IPS-15b (cell line): ENCODE data around the gene TMF1.

Source experiments
- H3K27me3 ChIP-seq: one replicate; pipeline ENCODE4 v1.6.1; 2013; ENCODE audit warnings: low read length; ENCODE audit not compliant: control insufficient read depth, insufficient read depth
- H3K36me3 ChIP-seq: one replicate; pipeline ENCODE4 v1.6.1; 2013; ENCODE audit warnings: low read length; ENCODE audit not compliant: control insufficient read depth, insufficient read depth
- H3K4me1 ChIP-seq: one replicate; pipeline ENCODE4 v1.6.1; 2013; ENCODE audit warnings: mild to moderate bottlenecking, low read length; ENCODE audit not compliant: control insufficient read depth, insufficient read depth
- H3K4me3 ChIP-seq: one replicate; pipeline ENCODE4 v1.5.1; 2013; ENCODE audit warnings: low read depth, low read length
- H3K9ac ChIP-seq: one replicate; pipeline ENCODE4 v1.6.1; 2013; ENCODE audit warnings: low read depth, mild to moderate bottlenecking, low read length
- H3K9me3 ChIP-seq: one replicate; pipeline ENCODE4 v1.6.1; 2013; ENCODE audit warnings: mild to moderate bottlenecking, low read length; ENCODE audit not compliant: control insufficient read depth, insufficient read depth

The TMF1 gene

DNA sequence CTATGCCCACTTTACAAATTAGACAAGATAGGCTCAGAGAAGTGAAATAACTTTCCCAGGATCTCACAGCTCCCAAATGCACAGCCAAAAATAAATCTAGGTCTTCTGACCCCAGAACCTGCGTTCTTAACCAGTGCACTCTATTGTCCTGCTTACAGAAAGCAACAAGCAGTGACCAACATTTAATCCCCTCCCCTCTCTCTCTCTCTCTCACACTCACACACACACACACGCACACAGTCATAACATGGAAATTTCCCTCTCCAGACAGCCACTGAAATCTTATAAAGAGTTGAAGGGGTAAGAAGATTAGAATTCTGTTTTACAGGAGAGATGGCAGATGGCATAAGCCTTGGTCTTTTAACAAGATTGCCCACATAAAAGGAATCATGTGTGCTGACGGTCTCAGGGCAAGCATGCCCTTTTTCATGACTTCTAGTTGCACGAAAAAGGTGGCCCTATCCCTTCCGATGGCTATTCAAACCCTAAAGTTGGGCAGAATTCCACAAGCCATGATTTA, 68.1 kb downstream of the TMF1 start:
- Histone ChIP-seq H3K4me1 (no peaks in the 10 kb centered on the region), H3K4me3 (no peak overlapping the region), H3K9me3 (no peaks in the 10 kb centered on the region), H3K27me3 (no peaks in the 10 kb centered on the region), H3K9ac (no peak overlapping the region), H3K36me3 (peaks cover 4% of the 10 kb centered on the region)

GRCh38 chr3:68977486-68978167, 74.5 kb downstream of the TMF1 start:
- Histone ChIP-seq H3K4me1 (no peaks in the 10 kb centered on the region), H3K9me3 (no peaks in the 10 kb centered on the region), H3K36me3 (no peaks in the 10 kb centered on the region), H3K9ac (no peak overlapping the region), H3K4me3 (no peak overlapping the region), H3K27me3 (no peaks in the 10 kb centered on the region)

DNA sequence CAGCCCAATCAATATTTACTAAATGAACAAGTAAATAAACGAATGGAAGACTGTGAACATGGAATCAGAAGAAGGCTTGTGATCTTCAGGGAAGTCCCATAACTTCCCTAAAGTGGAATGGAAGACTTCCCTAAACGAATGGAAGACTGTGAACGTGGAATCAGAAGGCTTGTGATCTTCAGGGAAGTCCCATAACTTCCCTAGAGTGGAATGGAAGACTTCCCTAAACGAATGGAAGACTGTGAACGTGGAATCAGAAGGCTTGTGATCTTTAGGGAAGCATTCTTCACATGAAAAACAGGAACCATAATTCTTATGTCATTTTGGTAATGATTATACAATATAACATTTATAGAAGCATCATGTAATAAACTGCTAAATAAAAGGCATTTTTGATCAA, 77.4 kb downstream of the TMF1 start:
- Histone ChIP-seq H3K4me1 (no peaks in the 10 kb centered on the region), H3K4me3 (no peak overlapping the region), H3K9ac (no peak overlapping the region), H3K9me3 (no peaks in the 10 kb centered on the region), H3K36me3 (no peaks in the 10 kb centered on the region), H3K27me3 (no peaks in the 10 kb centered on the region)

DNA sequence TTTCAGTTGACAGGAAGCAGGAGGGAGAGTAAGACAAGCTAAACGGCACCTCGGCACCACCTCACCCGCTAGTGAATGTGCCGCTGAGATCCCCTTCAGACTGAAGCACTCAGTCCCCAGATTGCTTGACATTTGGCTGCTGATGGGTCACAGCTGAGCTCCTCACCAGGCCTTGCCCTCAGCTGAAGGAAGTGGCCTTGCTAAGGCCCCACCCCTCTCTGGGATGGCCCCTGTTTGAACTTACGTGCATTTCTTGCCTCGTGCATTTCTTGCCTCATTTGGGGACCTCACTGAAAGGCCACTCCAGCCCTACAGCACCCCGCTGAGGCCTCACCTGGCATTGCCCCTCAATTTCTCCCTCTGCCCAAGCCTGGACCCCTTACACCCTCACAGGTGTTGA, 78.5 kb downstream of the TMF1 start:
- Histone ChIP-seq H3K4me1 (no peaks in the 10 kb centered on the region), H3K4me3 (no peak overlapping the region), H3K36me3 (no peaks in the 10 kb centered on the region), H3K9me3 (no peaks in the 10 kb centered on the region), H3K9ac (no peak overlapping the region), H3K27me3 (no peaks in the 10 kb centered on the region)

- no peak overlapping the region for H3K4me3 ChIP-seq
- H3K9me3 ChIP-seq = no peaks in the 10 kb centered on the region
- H3K36me3 ChIP-seq = no peaks in the 10 kb centered on the region
- H3K4me1 ChIP-seq = no peaks in the 10 kb centered on the region
- no peak overlapping the region for H3K9ac ChIP-seq
- no peaks in the 10 kb centered on the region for H3K27me3 ChIP-seq
These were observed 79.7 kb downstream of the TMF1 start for GRCh38 chr3:68972358-68972979.
